ENCODE data around the gene DNMT3A.

The DNMT3A gene

DNA sequence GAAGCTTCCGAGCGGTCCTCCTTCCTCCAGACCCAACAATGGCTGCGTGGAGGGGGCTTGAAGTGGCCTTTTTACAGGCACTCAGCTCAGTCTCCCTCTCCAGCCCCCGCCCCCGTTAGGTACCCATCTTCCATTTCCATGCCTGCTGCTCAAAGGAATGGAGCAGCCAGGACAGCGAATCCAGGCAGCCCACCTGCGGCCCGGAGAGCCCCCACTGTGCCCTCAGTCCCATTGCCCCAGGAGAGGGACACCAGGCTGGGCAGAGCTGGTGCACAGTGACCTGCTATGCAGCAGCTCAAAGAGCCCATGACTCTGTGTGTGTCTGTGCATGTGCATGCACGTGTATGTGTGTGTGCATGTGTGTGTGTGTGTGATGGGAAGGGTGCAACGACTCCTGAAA, 162.7 kb downstream of the DNMT3A start:
- Histone ChIP-seq H4K8ac (ENCODE audit: low read length) (no peak overlapping the region), H2BK5ac (ENCODE audit: low read depth, low read length, poor library complexity, severe bottlenecking) (no peak overlapping the region), H3K4me3 (ENCODE audit: insufficient read depth in 1 of 2, low read depth in 1 of 2, low read length in 2 of 2) (no peak overlapping the region), H3K27ac (ENCODE audit: low read length, poor library complexity, severe bottlenecking) (no peak overlapping the region), H3K14ac (ENCODE audit: low read length in 2 of 2) (peak overlapping the region in 1 of 2 experiments; percentile 76), H3K79me1 (replicated peaks; ENCODE audit: low read length, poor library complexity, severe bottlenecking) (no peaks in the 10 kb centered on the region), H3K18ac (ENCODE audit: low read depth in 1 of 2, low read length in 2 of 2) (no peak overlapping the region), H3K23ac (ENCODE audit: low read length in 2 of 2) (peak overlapping the region in 1 of 2 experiments; percentile 42), H4K91ac (ENCODE audit: low read length) (no peak overlapping the region), H2BK15ac (ENCODE audit: low read depth, poor library complexity, severe bottlenecking) (no peak overlapping the region), H3K9ac (ENCODE audit: low read length) (no peak overlapping the region), H3K9me3 (ENCODE audit: control insufficient read depth, low read length) (no peaks in the 10 kb centered on the region), H2BK120ac (ENCODE audit: low read depth, low read length) (no peak overlapping the region), H2AFZ (ENCODE audit: low read depth, low read length) (no peak overlapping the region), H3K4ac (ENCODE audit: low read depth in 1 of 2, low read length in 2 of 2) (no peak overlapping the region), H3K4me1 (ENCODE audit: control insufficient read depth, insufficient read depth, low read depth, low read length) (no peaks in the 10 kb centered on the region), H3K27me3 (ENCODE audit: control insufficient read depth in 1 of 2, insufficient read depth in 1 of 2, low read length in 2 of 2) (peaks cover 34 to 56% of the 10 kb centered on the region in 2 experiments), H2BK12ac (ENCODE audit: low read length in 2 of 2) (no peak overlapping the region), H2AK5ac (ENCODE audit: low read length, severe bottlenecking) (no peak overlapping the region), H3K36me3 (ENCODE audit: control insufficient read depth in 1 of 2, insufficient read depth in 2 of 2, low read depth in 1 of 2, low read length in 2 of 2) (no peaks in the 10 kb centered on the region), H3K4me2 (ENCODE audit: low read length, poor library complexity, severe bottlenecking) (no peak overlapping the region)
- DNase-seq: no peak
- WGBS: 90% methylated on average over 9 of the region's 10 CpGs

Small RNAs within 50 kb of the gene (small RNA-seq; reads per million reads assigned to genes)
- gene MIR1301 (ENCODE audit: low read depth): 109 reads per million, percentile 93 among the genes with 10 or more reads in this experiment
